ENCODE measurements around the gene DLGAP1. TPM values are rescaled to one million over a fixed set of nuclear protein-coding genes. Genes with fewer than 3 reads are reported as not detected.

The DLGAP1 gene
- polyA plus RNA-seq, 1 donor from 2014 or later: 4.5 TPM

GRCh38 chr18:3921826-3922225, 533.3 kb downstream of the DLGAP1 start:
- Histone ChIP-seq H3K9me2 (ENCODE audit: insufficient read depth, low read length) (no peaks in the 10 kb centered on the region), H4K20me1 (ENCODE audit: insufficient read depth) (no peaks in the 10 kb centered on the region), H3K4me2 (ENCODE audit: low read length) (no peak overlapping the region), H2AFZ (ENCODE audit: low read depth, low read length) (no peak overlapping the region), H3K36me3 (ENCODE audit: insufficient read depth, low read length) (no peaks in the 10 kb centered on the region), H3K27me3 (ENCODE audit: insufficient read depth, low read depth, low read length) (no peaks in the 10 kb centered on the region), H3F3A (ENCODE audit: insufficient read depth, low read length, poor library complexity, severe bottlenecking) (no peaks in the 10 kb centered on the region), H3K4me3 (ENCODE audit: low read length) (no peak overlapping the region), H3K79me2 (replicated peaks; ENCODE audit: insufficient read depth, low read length) (no peaks in the 10 kb centered on the region), H3K27ac (ENCODE audit: low read length) (no peak overlapping the region), H3K9ac (ENCODE audit: low read length) (no peak overlapping the region), H3K9me3 (ENCODE audit: low read length) (no peaks in the 10 kb centered on the region)
- no peak for TF ChIP-seq EP300 (conservative IDR thresholded peaks at IDR 0.05; ENCODE audit: poor library complexity, severe bottlenecking)
- TF ChIP-seq EZH2 (IDR thresholded peaks at IDR 0.05; ENCODE audit: borderline replicate concordance, insufficient read depth, low read length, poor library complexity, severe bottlenecking): no peak
- TF ChIP-seq REST (IDR thresholded peaks at IDR 0.05; ENCODE audit: borderline replicate concordance): no peak
- TF ChIP-seq, protein P1, sequence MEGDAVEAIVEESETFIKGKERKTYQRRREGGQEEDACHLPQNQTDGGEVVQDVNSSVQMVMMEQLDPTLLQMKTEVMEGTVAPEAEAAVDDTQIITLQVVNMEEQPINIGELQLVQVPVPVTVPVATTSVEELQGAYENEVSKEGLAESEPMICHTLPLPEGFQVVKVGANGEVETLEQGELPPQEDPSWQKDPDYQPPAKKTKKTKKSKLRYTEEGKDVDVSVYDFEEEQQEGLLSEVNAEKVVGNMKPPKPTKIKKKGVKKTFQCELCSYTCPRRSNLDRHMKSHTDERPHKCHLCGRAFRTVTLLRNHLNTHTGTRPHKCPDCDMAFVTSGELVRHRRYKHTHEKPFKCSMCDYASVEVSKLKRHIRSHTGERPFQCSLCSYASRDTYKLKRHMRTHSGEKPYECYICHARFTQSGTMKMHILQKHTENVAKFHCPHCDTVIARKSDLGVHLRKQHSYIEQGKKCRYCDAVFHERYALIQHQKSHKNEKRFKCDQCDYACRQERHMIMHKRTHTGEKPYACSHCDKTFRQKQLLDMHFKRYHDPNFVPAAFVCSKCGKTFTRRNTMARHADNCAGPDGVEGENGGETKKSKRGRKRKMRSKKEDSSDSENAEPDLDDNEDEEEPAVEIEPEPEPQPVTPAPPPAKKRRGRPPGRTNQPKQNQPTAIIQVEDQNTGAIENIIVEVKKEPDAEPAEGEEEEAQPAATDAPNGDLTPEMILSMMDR (IDR thresholded peaks at IDR 0.05; ENCODE audit: poor library complexity, severe bottlenecking): no peak
- no peak for TF ChIP-seq TAF1 (IDR thresholded peaks at IDR 0.05; ENCODE audit: low read depth)

DNA sequence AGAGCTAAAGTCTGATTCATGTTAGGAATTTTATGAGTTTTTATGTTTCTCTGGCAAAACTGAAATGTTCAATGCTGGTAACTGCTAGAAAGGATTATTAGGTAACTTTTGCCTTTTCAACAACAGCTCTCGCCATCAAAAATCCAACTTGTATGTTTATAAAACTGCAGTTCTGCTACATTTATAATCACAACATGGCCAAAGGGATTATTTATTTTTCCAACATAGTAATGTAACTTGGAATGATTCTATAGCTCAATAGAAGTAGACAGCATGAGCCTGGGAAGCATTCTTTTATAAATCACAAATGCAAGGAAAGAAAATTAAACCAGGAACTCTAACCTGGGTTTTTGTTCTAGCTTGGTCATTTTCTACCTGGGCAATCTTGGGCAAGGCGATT, 534.3 kb downstream of the DLGAP1 start:
- Histone ChIP-seq H3K9me2 (ENCODE audit: insufficient read depth, low read length) (no peaks in the 10 kb centered on the region), H3K27me3 (ENCODE audit: insufficient read depth, low read depth, low read length) (no peaks in the 10 kb centered on the region), H3K4me2 (ENCODE audit: low read length) (no peak overlapping the region), H3K79me2 (replicated peaks; ENCODE audit: insufficient read depth, low read length) (no peaks in the 10 kb centered on the region), H3K36me3 (ENCODE audit: insufficient read depth, low read length) (no peaks in the 10 kb centered on the region), H2AFZ (ENCODE audit: low read depth, low read length) (no peak overlapping the region), H3K27ac (ENCODE audit: low read length) (no peak overlapping the region), H3K9ac (ENCODE audit: low read length) (no peak overlapping the region), H3K9me3 (ENCODE audit: low read length) (no peaks in the 10 kb centered on the region), H3F3A (ENCODE audit: insufficient read depth, low read length, poor library complexity, severe bottlenecking) (no peaks in the 10 kb centered on the region), H4K20me1 (ENCODE audit: insufficient read depth) (no peaks in the 10 kb centered on the region), H3K4me3 (ENCODE audit: low read length) (no peak overlapping the region)
- no peak for TF ChIP-seq MXI1 (conservative IDR thresholded peaks at IDR 0.05; ENCODE audit: poor library complexity, severe bottlenecking)
- TF ChIP-seq SMC3 (conservative IDR thresholded peaks at IDR 0.05; ENCODE audit: poor library complexity): no peak
- no peak for TF ChIP-seq RAD21 (conservative IDR thresholded peaks at IDR 0.05)
- no peak for TF ChIP-seq EZH2 (IDR thresholded peaks at IDR 0.05; ENCODE audit: borderline replicate concordance, insufficient read depth, low read length, poor library complexity, severe bottlenecking)
- no peak for TF ChIP-seq EP300 (conservative IDR thresholded peaks at IDR 0.05; ENCODE audit: poor library complexity, severe bottlenecking)
- no peak for TF ChIP-seq POLR2AphosphoS5 (IDR thresholded peaks at IDR 0.05)
- TF ChIP-seq, protein P1 (IDR thresholded peaks at IDR 0.05; ENCODE audit: poor library complexity, severe bottlenecking): no peak
- TF ChIP-seq REST (IDR thresholded peaks at IDR 0.05; ENCODE audit: borderline replicate concordance): no peak
- TF ChIP-seq TAF1 (IDR thresholded peaks at IDR 0.05; ENCODE audit: low read depth): no peak

All from neural cell (in vitro differentiated cells).